GM21360 (cell line): ENCODE measurements around the gene CBR1.
"Not testable (repeated sequence)": the region's sequence is repeated elsewhere in the genome, so short reads cannot be mapped to it uniquely, and the experiment has no call there.

Experiments used
- ATAC-seq: cut with Tn5 transposase; IDR thresholded peaks from one replicate; pipeline ENCODE4 v1.9.1; 2021; ENCODE audit warnings: mild to moderate bottlenecking, moderate library complexity; ENCODE audit not compliant: unreplicated experiment

Gene CBR1

DNA sequence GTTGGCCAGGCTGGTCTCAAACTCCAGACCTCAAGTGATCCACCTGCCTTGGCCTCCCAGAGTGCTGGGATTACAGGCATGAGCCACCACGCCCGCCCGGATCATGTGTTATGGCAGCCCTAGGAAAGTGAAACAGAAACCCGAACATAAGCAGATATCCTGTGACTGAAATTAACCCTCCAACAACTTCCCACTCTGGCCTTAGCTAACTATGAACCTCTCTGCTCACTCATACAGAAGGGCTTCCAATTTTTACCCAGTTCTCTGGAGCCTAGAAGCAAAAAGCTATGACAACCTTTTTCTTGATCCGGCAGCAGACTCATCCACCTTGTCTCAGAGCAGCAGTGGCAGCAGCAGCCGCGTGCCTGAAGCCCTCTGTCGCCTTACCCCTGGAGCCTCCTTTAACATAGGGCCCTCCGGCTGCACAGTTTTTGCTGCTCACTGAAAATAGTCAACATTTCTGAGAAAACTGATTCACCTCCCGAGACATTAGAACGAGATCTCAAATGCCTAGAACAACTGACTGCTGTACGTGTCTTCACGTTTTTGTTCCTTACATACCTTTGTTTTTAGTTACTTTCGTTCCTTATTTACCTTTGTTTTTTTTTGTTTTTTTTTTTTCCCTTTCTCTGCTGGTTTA lies 9.3 kb downstream of the CBR1 start:
- no peak for ATAC-seq

DNA sequence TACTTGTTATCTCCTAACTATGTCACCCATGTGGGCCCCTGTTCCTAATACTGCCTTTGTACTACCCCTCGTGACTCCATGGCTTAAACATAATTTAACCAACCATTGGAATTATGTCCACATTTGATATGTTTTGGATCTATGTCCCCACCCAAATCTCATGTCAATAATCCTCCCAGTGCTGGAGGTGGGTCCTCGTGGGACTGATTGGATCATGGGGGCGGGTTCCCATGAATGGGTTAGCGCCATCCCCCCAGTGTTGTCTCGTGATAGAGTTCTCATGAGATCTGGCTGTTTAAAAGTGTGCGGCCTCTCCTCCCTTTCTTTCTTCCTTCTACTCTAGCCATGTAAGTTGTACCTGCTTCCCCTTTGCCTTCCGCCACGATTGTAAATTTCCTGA lies 9.8 kb downstream of the CBR1 start:
- no peak for ATAC-seq

DNA sequence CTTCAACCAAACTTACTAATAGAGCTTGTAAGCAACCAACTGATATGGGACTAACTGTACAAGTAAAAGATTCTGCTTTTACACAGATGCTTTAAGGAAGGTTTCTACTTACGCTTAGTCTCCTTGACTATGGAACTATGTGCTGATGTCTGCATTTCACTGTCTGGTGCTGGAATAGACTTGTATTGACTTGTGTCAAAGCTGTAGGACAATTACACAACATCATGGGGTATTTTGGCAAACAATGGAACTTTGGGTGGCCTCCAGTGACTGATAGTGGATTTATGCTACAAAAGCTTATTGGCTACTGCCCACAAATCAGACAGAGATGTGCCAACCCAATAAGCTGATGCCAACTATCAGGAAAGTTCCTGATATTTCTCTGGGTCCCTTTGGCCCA lies 10.6 kb downstream of the CBR1 start:
- ATAC-seq, result no peak

DNA sequence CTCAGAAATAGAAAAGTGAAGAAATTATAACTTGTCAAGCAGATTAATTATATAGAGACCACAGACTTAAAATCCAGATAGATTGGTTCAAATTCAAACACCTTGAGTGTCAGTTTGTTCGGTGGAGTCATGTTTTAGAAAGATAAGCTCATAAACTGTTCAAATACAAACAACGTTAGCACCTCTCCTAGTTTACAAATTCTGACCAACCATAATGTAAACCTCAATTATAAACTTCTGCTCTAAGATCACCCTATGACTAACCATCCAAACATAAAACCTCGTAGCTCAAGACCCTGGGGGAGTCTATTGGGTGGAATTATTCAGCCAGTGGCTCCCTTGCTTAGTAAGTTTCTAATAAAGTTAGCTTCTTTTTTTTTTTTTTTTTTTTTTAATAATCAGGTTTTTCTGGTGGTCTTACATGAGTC lies 12.4 kb downstream of the CBR1 start:
- ATAC-seq, result no peak

DNA sequence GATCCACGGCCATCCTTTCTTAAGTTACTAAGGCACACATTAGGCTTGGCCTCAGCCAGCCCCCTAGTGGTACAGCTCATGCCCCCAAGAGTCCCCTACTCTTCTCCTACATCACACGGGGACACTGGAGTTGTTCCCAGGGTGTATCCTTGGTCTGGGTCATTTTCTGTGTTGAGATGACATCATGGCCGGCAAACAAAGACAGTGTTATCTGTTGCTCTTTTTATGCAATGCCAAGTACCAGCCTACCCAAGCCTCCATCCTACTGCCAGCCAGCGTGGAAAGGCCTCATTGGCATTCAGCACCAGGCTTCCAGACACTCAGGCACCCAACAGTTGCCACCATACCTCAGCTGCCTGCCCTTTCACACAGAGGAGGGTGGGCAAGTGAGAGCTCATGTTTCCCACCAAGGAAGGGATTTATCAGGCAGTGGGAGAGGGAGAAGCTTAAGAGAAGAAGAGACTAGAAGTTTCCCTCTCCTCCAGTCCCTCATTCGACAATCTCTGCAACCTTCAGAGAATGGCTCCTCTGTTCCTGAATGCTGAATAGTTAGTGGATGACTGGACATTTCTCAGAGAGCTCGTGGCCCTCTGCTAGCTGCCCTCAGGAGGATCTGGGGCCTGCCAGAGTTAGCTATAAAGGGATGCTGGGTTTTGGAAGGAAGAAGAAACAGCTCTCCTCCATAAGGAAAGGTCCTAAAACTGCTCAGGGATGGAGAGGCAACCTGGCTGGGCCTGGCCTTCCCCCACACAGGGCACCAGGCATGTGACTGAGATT lies 17.7 kb downstream of the CBR1 start:
- ATAC-seq, result no peak

DNA sequence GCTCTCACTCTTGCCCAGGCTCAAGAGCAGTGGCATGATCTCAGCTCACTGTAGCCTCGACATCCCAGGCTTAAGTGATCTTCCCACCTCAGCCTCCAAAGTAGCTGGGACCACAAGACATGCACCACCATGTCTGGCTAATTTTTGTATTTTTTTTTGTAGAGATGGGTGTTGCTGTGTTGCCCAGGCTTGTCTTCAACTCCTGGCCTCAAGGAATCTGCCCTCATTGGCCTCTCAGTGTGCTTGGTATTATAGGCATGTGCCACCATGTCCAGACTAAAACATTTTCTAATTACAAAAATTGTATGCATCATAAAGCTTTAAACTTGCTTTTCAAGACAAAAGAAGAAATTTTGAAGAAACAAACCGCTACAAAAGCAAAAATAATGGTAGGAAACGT lies 20.1 kb downstream of the CBR1 start:
- no peak for ATAC-seq

DNA sequence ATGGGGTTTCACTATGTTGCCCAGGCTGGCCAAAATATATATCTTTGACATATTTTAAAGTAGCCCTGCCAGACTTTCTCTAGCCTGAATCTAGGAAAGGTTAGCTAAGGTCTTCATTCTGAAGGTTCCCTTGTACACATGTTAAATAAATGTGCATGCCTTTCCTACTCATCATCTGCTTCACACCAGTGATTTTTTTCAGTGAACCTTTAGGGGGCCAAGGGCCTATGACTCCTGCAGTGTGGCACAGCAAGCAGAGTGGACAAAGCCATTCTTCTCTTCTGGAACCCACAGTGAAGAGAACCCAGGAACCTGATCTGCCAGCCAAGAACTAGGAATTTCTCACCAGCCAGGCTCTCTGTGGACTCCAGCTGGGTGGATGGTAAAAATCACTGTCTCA lies 22.9 kb downstream of the CBR1 start:
- no peak for ATAC-seq

DNA sequence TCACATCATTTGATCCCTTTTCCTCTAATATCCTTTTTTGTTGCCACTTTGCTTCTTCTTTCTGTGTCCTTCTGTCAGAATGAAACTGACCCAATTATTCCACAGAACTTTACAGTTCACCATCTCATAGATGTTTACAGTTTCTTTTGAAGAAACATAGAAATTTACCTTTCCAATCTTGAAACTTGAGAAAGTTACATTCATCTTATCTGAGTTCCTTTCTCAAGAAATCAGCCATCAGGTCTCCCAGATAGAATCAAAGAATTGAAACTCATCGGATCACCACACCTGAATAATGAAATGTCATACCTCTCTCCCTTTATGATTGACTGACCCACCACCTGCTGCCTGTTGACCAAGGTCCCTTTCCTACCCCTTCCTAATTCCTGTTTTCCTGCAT lies 23.7 kb downstream of the CBR1 start:
- no peak for ATAC-seq

DNA sequence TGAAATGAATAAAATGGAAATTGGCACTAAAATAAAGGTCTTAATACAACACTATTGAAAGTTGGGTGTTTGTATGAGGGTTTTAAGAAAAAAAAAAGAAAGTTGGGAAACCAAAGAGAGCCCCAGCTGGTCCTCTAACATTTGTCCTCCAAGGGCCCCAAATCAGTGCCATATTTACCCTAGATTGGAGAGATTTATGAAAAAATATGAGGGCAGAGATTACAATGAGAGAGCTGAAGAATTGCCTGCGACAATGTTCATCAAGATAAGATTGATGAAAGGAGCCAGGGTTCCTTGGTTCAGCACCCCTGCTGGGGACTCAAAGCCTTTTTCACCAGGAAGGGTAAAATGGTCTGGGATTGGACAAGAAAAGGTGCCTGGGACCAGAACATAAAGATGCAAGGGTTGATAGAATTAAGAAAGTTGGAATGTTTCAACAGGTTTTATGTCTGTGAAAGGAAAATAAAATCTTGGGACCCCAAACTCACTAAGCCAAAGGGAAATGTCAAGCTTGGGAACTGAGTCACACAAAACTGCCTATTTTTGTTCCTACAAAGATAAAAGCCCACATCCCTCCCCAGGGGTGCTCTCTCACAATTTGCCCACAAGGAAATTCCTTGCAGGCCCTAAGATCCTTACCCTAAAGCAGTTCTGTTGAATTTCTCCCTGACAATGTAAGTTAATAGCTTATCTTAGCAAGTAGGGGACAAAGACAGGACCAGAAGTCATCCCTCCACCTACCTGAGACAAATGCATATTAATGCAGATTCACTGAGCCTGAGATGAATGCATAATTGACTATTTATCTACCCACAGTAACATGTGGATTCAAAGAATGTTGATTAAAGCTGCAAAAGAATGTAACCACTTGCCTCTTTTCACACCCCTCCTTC lies 26.8 kb downstream of the CBR1 start:
- no peak for ATAC-seq

DNA sequence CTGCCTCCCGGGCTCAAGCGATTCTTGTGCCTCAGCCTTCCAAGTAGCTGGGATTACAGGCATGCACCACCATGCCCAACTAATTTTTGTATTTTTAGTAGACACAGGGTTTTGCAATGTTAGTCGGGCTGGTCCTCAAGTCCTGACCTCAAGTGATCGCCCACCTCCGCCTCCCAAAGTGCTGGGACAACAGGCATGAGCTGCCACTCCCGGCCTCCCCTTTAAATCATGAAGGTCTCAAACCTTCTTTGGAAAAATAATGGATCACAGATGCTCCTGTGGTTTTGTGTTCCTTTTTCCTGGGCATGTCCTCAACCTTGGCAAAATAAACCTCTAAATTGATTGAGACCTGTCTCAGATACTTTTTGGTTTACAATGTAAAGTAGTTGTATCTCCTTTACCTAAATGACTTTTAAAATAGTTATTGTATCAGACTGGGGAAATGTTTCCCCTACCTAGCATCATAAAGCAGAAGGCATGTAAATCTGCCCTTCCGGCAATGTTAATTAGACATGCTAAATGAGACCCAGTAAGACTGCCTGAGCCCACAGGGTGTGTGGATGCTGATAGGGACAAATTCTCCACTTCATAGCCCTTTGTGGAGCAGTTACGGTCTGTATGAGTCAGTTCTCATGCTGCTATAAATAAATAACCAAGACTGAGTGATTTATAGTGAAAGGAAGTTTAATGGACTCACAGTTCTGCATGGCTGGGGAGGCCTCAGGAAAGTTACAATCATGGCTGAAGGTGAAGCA lies 27.8 kb downstream of the CBR1 start:
- ATAC-seq, result no peak

DNA sequence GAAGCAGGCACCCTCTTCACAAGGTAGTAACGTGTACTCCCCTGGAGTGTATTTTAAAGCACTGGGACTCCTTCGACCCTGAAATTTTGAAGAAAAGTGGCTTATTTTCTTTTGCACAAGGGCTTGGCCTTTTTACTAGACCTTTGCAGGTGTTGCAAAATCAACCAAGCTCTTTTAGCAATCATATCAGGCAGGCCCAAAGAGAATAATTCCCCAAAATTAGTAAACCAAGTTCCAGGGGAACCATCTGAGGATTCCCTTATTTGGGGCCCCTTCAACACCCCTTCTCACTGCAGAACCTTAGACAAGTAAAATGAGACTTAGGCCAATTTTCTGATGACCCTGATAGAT lies 28.3 kb downstream of the CBR1 start:
- ATAC-seq, result no peak

DNA sequence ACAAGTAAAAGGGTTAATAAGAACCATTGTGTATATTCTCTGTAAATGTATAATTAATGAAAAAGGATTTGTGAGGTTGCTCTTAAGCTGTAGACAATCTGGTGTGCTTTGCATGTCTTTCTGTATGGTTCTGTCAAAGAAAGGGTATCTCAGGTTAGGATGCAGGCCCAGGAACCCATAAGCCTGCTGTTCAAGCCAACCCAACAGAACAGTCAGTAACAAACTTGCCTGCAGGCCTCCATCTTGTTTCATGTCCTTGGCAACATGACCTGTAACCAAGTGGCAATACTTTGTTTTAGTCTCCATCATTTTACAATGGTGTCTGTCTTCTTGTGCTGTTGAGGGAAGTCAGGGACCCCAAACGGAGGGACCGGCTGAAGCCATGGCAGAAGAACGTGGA lies 29.2 kb downstream of the CBR1 start:
- ATAC-seq, result no peak

DNA sequence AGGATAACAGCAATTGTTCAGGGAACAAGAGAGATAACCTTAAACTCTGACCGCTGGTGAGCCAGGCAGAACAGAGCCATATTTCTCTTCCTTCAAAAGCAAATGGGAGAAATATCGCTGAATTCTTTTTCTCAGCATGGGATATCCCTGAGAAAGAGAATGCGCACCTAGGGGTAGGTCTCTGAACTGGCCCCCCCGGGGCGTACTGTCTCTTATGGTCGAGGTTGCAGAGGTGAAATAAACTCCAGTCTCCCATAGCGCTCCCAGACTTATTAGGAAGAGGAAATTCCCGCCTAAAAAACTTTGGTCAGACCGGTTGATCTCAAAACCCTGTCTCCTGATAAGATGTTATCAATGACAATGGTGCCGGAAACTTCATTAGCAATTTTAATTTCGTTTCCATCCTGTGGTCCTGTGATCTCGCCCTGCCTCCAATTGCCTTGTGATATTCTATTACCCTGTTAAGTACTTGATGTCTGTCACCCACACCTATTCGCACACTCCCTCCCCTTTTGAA lies 29.9 kb downstream of the CBR1 start:
- not testable (repeated sequence) for ATAC-seq

DNA sequence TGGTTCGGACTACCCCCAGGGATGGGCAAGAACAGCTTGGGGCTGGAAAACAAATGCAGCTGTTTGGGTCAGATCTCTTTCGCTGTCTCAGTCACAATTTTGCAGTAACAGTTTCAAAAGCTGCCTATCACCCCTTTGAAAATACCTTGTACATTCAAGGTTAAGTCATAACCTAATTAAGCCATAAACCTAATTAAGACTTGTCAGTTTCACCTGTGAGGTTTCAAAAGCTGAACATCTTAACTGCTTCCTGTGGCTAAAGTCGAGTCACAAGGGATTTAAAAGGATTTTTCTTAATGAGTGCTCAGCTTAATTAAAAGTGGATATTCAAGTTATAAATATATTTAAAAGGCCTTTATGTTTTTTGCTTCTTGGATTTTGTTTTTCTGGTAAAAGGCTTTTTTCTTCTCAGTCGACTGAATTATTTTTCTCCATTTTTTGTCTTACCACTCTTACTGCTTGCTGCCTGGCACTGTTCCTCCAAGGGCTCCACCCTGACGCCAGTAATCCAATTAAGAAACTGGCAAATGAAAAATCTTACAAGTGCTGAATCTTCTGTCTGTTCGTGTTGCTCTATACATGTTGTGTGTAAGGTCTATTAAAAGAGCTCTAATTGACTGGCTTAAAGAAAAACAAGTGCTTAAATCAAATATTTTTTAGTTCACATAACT lies 31.3 kb downstream of the CBR1 start:
- ATAC-seq, result no peak

DNA sequence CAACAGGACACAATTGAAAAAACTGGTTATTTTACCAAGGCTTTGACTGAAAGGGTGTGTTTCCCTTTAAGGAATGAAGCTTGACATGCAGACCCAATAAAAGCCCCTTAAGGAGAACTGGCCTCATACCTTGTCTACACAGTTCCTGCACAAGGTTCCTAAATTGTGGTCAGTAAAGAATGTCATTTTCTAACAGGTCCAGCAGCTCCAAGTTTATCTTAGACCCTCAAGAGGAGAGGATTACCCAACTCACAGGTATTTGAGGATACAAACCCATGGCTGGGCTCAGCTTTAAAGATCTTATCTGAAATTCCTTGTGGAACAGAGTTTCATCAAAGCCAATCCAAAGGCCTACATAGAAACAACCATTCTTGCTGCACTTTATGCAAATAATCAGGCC lies 33.6 kb downstream of the CBR1 start:
- ATAC-seq, result no peak

DNA sequence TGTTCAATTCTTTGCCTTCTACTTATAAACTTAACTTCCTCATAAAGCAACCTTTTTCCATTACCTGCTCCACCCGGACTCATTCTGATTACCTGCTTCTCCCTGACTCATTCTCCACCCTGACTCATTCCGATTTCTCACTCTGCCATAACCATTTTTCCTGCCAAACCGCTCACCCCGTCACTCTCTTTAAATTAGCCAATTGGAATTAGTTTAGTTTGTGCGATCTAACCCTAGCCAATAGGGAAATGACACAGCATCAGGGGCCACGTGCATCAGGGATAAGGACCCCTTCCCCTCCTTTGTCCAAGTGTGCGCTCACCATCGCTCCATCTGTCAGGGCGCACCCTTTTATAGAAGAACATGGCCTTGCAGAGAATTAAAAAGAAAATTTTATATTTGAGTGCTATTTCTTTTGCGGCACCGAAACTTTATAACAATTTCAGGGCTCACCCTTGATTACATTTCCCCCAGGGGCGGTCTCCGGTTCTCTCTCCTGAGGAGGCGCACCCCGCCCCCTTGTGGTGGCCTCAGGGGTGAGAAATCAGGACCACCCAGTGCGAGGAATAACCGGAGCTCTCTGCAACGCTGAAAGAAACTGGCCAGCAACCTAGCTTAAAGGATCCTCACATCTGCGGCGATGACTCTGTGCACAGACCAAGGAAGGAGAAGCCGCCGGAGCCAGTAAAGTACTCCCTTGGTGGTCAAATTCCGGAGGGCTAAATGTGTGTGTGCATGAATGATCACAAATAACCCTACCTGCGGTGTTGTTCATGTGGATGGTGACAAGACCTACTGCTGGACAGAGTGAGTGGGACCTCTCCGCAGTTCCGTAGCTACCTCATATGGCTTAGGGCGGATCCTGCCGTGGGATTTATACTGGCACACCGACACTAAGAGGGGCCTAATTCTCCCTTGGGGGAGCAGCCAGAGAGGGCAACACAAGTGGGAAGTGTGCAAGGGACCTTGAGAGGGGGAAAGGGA lies 34.8 kb downstream of the CBR1 start:
- ATAC-seq, result no peak

DNA sequence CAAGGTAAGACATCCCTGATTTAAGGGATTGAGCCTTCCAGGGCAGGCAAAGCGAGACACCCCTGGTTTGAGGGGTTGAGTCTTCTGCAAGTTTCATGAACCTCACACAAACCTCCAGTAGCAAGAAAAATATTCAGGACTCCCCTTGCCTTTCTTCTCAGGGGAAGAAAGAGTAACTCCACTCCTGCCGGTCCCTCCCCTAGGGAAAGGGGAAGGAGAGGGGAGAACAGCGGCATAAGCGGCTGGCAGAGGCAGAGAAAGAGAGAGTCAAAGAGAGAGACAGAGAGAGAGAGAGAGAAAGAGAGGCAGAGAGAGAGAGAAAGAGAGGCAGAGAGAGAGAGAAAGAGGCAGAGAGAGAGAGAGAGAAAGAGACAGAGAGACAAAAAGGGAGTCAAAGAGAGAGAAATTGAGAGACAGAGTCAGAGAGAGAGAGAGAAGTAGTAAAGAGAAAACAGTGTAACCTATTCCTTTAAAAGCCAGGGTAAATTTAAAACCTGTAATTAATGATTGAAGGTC lies 35.6 kb downstream of the CBR1 start:
- ATAC-seq, result no peak

DNA sequence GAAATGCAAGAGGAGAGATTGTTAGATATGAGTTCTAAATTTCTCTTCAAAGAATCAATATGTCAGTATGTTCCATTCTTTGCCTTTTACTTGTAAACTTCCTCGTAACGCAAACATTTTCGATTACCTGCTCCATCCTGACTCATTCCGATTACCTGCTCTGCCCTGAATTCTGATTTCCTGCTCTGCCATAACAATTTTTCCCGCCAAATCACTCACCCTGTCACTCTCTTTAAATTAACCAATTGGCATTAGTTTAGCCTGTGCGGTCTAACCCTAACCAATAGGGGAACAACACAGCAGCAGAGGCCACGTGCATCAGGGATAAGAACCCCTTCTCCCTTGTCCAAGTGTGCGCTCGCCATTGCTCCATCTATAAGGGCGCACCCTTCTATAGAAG lies 40.0 kb downstream of the CBR1 start:
- no peak for ATAC-seq

DNA sequence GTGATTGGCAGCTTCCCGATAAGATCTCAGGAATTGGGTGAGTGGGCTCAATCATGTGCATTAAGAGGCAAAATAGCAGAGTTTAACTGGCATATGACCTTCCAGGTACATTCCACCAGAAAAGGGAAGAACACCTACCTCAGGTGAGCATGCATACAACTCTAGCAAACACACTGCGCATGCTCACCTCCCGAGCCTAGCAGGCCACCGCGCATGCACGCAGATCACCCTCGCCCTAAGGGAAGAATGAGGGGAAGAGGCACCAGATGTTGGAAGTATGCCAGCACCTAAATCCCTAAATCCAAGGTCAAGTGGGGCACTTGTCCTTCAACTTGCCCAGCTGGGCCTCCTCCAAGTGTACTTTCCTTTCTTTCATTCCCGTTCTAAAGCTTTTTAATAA lies 41.4 kb downstream of the CBR1 start:
- no peak for ATAC-seq
